Lung (tissue), 16 donors: ENCODE measurements around the gene RCBTB1. TPM values are rescaled to one million over a fixed set of nuclear protein-coding genes. Genes with fewer than 3 reads are reported as not detected.

Source experiments
- ATAC-seq: fragments of 200-7000 bp; cut with Tn5 transposase; one replicate; pipeline ENCODE4 v1.9.1; 2020; ENCODE audit warnings: moderate number of reproducible peaks; ENCODE audit not compliant: insufficient read depth, low FRiP score
- DNase-seq, 3 donors: peaks; one replicate each; pipeline ENCODE4 v3.0.0-alpha.2; 2013 to 2017
- H3K27ac ChIP-seq, 2 donors: one replicate each; pipeline ENCODE4 v1.5.1; 2013; ENCODE audit warnings: mild to moderate bottlenecking in 2 of 2, moderate library complexity in 2 of 2, control low read depth in 1 of 2, inconsistent platforms in 1 of 2, low read depth in 1 of 2, low read length in 1 of 2
- H3K27me3 ChIP-seq, 3 donors: one replicate each; pipeline ENCODE4 v1.5.1; 2013; ENCODE audit warnings: low read length in 2 of 3; ENCODE audit not compliant: control insufficient read depth in 3 of 3, insufficient read depth in 3 of 3
- H3K36me3 ChIP-seq, 4 donors: one replicate each; pipeline ENCODE4 v1.5.1; 2013; ENCODE audit warnings: low read length in 4 of 4, mild to moderate bottlenecking in 1 of 4, moderate library complexity in 1 of 4; ENCODE audit not compliant: control insufficient read depth in 4 of 4, insufficient read depth in 4 of 4
- H3K4me1 ChIP-seq, 5 donors: one replicate each; pipeline ENCODE4 v1.5.1; 2013; ENCODE audit warnings: low read length in 5 of 5, mild to moderate bottlenecking in 2 of 5, moderate library complexity in 1 of 5; ENCODE audit not compliant: control insufficient read depth in 5 of 5, insufficient read depth in 5 of 5
- H3K4me3 ChIP-seq: one replicate; pipeline ENCODE4 v1.5.1; 2013; ENCODE audit warnings: mild to moderate bottlenecking, control low read depth, moderate library complexity
- H3K9ac ChIP-seq, 2 donors: one replicate each; pipeline ENCODE4 v1.5.1; 2013; ENCODE audit warnings: low read length in 2 of 2, control low read depth in 1 of 2; ENCODE audit not compliant: insufficient read depth in 1 of 2
- H3K9me3 ChIP-seq, 4 donors: one replicate each; pipeline ENCODE4 v1.5.1; 2013; ENCODE audit warnings: low read length in 3 of 4, mild to moderate bottlenecking in 1 of 4, moderate library complexity in 1 of 4; ENCODE audit not compliant: control insufficient read depth in 4 of 4, insufficient read depth in 3 of 4
- WGBS, 2 donors: extraction: QIAGEN DNeasy Blood & Tissue Kit; methylation state at CpG; one replicate each; pipeline ENCODE4 v1.1.7; 2013; 5-methylcytosine and 5-hydroxymethylcytosine counted together
- long read RNA-seq, 5 donors: transcript quantifications; one replicate each; lab custom pipeline, GENCODE V29; 2026
- polyA plus RNA-seq, 2 donors: library from polyadenylated mRNA; stranded (reverse); fragments of 200-250 nt; gene quantifications; one replicate each; pipeline ENCODE4 v1.2.1, GENCODE V29; 2013
- total RNA-seq, 2 donors: library from RNA; depleted of rRNA in 1 of 2; stranded (reverse); fragments of >200 nt in 1 of 2; gene quantifications; one replicate each; pipeline ENCODE4 v1.2.1, GENCODE V29; 2014 to 2021
- TF ChIP-seq, protein P1 (sequence below): IDR thresholded peaks from 2 replicates; pipeline ENCODE4 v1.5.1; 2012; ENCODE audit warnings: mild to moderate bottlenecking; ENCODE audit errors: control extremely low read depth, extremely low read depth
- donor health status: control.
- donor health status: control.
- donor health status: Bipolar disorder and iron deficiency.
- donor health status: healthy.
- donor health status: DM: yes; HTN: yes; CAD: no.

RCBTB1 gene
- total RNA-seq: 10 to 100 TPM; 22.8 to 25.4 TPM
- polyA plus RNA-seq: 10 to 100 TPM; 12.0 to 12.8 TPM
- long read RNA-seq, donor 1, full-length matches to known transcripts: 4 of 4 reads
- long read RNA-seq, donor 1, partial matches to known transcripts: 0 of 4 reads
- long read RNA-seq, donor 1, other reads (novel, unspliced or antisense): 0 of 4 reads
- long read RNA-seq, donor 2, full-length matches to known transcripts: 2 of 2 reads
- long read RNA-seq, donor 2, partial matches to known transcripts: 0 of 2 reads
- long read RNA-seq, donor 2, other reads (novel, unspliced or antisense): 0 of 2 reads
- long read RNA-seq, donor 3, full-length matches to known transcripts: 4 of 4 reads
- long read RNA-seq, donor 3, partial matches to known transcripts: 0 of 4 reads
- long read RNA-seq, donor 3, other reads (novel, unspliced or antisense): 0 of 4 reads
- long read RNA-seq, donor 4: 0 reads
- long read RNA-seq, donor 5, full-length matches to known transcripts: 5 of 5 reads
- long read RNA-seq, donor 5, partial matches to known transcripts: 0 of 5 reads
- long read RNA-seq, donor 5, other reads (novel, unspliced or antisense): 0 of 5 reads

DNA sequence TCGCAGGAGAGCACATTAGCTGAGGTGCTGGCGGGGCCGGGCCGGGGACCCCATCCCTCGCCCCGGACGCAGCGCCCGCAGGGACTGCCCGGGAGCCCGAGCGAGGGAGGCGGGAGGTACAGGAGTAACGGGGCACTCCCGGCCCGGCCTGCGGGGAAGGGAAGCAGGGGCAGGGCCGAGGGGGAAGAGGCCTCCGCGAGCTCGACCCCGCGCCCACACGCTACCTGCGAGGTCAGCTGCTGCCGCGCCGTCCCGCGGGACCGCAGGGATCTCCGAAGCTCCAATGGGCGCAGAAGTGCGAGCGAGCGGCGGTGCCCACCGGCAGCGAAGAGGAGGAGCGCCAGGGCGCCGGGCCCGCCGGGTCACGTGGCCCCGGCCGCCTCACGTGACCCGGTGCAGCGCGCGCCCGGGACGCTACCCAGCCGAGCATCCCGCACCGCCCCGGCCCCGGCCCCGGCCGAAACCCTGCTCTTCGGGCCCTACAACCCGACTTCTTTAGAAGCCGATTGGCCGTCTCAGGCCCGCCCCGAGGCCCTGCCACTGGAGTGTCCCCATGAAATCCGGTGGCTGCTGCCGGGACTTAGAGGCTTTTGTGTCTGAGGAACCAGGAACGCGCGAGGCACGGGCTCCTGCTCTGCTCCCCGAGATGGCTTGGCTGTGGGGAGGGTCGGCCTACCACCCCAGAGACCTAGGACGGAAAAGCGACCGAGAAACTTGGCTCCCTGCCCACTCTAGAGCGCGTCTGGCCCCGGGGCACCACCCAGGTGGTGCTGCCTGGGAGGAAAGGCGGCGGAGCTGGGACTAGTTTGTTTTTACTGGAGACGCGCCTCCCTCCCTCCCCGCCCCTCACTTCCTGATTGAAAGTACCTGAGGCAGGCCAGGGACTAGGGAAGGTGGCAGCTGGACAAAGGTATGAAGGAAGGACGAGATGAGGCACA is at the start of gene RCBTB1:
RCBTB1 (minus strand) TSS at position 339 of the 938 bp plus-strand sequence. CDS start 18,279 bp downstream, outside the sequence.
- H3K9ac ChIP-seq: peak within 1 kb of the TSS; percentile 75 to 93
- TF ChIP-seq, protein P1, sequence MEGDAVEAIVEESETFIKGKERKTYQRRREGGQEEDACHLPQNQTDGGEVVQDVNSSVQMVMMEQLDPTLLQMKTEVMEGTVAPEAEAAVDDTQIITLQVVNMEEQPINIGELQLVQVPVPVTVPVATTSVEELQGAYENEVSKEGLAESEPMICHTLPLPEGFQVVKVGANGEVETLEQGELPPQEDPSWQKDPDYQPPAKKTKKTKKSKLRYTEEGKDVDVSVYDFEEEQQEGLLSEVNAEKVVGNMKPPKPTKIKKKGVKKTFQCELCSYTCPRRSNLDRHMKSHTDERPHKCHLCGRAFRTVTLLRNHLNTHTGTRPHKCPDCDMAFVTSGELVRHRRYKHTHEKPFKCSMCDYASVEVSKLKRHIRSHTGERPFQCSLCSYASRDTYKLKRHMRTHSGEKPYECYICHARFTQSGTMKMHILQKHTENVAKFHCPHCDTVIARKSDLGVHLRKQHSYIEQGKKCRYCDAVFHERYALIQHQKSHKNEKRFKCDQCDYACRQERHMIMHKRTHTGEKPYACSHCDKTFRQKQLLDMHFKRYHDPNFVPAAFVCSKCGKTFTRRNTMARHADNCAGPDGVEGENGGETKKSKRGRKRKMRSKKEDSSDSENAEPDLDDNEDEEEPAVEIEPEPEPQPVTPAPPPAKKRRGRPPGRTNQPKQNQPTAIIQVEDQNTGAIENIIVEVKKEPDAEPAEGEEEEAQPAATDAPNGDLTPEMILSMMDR: no peak
- peak within 1 kb of the TSS; percentile 98 for H3K4me3 ChIP-seq
- H3K4me1 ChIP-seq: peaks cover 0 to 12% (median 7%) of the 10 kb centered on the region in 5 donors
- 0 to 1% methylated on average over 76 to 87 of the region's 87 CpGs for WGBS, 2 donors
- no peaks in the 10 kb centered on the region for H3K27me3 ChIP-seq
- peak; percentile 94 for ATAC-seq
- H3K36me3 ChIP-seq: peaks cover 0 to 4% (median 1%) of the 10 kb centered on the region in 4 donors
- DNase-seq: peak; percentile 72 to 79 (median 79)
- H3K27ac ChIP-seq: peak within 1 kb of the TSS; percentile 90 to 92
- no peaks in the 10 kb centered on the region for H3K9me3 ChIP-seq

DNA sequence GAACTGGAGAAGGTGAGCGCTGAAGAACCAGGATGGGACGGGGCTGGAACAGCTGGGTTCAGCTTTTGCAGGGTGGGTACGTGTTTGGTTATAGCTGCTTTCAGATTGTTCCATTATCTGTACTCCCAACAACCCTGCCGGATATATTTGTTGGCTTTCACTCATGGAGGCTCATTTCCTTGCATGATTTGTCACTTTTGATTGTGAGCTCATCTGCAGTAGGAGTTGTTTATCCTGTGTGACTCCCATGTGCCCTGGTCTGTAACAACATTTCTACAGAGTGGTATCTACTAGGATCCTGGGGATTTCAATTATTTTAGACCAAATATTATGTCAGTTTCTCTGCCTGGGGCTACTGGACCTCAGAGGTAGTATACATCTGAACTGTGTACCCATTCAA is 48.4 kb upstream of the RCBTB1 start:
- peak in 1 of 3 donors; percentile 48 for DNase-seq

DNA sequence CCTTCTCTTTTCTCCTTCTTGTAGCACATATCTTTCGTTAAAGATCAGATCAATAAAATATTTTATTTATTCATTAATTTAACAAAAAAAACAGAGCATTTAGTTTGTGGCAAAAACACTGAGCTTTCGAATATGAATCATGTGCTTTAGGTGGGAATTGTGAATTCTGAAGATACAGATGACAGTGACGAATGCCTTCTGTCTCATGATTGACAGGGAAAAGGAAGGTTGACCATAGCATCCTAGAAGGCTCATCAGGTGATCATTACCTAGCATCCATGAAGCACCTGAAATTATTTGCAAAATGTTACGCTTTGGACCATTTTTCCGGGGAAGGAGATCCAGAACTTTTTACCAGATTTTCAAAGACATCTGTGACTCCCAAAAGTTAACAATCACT is 46.8 kb upstream of the RCBTB1 start:
- TF ChIP-seq, protein P1: no peak
- 92 to 93% methylated on average over 5 of the region's 5 CpGs for WGBS, 2 donors
- H3K4me1 ChIP-seq: peaks cover 0 to 19% (median 4%) of the 10 kb centered on the region in 5 donors

More for the DNA sequence above, 48.4 kb upstream of the RCBTB1 start:
- no peaks in the 10 kb centered on the region for H3K9me3 ChIP-seq
- no peak overlapping the region for H3K9ac ChIP-seq
- TF ChIP-seq, protein P1: no peak
- H3K4me3 ChIP-seq: no peak overlapping the region
- no peak for ATAC-seq
- WGBS, 2 donors: 73 to 77% methylated on average over 4 of the region's 4 CpGs
- H3K36me3 ChIP-seq: no peaks in the 10 kb centered on the region
- no peaks in the 10 kb centered on the region for H3K27me3 ChIP-seq
- H3K27ac ChIP-seq: peak overlapping the region in 1 of 2 donors; percentile 28
- H3K4me1 ChIP-seq: peaks cover 0 to 17% (median 0%) of the 10 kb centered on the region in 5 donors

More for the DNA sequence above, 46.8 kb upstream of the RCBTB1 start:
- no peak for DNase-seq
- H3K36me3 ChIP-seq: no peaks in the 10 kb centered on the region
- no peaks in the 10 kb centered on the region for H3K27me3 ChIP-seq
- no peaks in the 10 kb centered on the region for H3K9me3 ChIP-seq
- no peak overlapping the region for H3K9ac ChIP-seq
- no peak for ATAC-seq
- no peak overlapping the region for H3K27ac ChIP-seq
- H3K4me3 ChIP-seq: no peak overlapping the region
